GM12874 (cell line): Measurements from ENCODE around the gene RHOB.
A peak's percentile ranks its signal among the peaks of the same experiment; 100 is the strongest.

Experiments used
- CTCF ChIP-seq: IDR thresholded peaks from 2 replicates; pipeline ENCODE4 v1.5.1; 2011; ENCODE audit warnings: low read depth, mild to moderate bottlenecking, control low read depth, low read length, moderate library complexity; ENCODE audit not compliant: insufficient read depth

Gene RHOB

GRCh38 chr2:20404950-20405349, 41.9 kb upstream of the RHOB start:
- no peak for TF ChIP-seq CTCF

- TF ChIP-seq CTCF: no peak
Observed at GRCh38 chr2:20409039-20409438, 37.8 kb upstream of the RHOB start.

- no peak for TF ChIP-seq CTCF
Observed at GRCh38 chr2:20410556-20411277, 36.2 kb upstream of the RHOB start.

GRCh38 chr2:20411361-20411894, 35.4 kb upstream of the RHOB start:
- TF ChIP-seq CTCF: peak; percentile 89

- TF ChIP-seq CTCF: no peak
Observed at GRCh38 chr2:20414806-20415205, 32.1 kb upstream of the RHOB start.

- TF ChIP-seq CTCF: no peak
Observed at GRCh38 chr2:20415511-20415918, 31.4 kb upstream of the RHOB start.

GRCh38 chr2:20416723-20417122, 30.2 kb upstream of the RHOB start:
- TF ChIP-seq CTCF: no peak

GRCh38 chr2:20418519-20418918, 28.4 kb upstream of the RHOB start:
- TF ChIP-seq CTCF: no peak
